Renal pelvis (tissue), 12 donors: ENCODE results near the gene ZFTA. TPM values are rescaled to one million over a fixed set of nuclear protein-coding genes. Genes with fewer than 3 reads are reported as not detected.
"Not testable (repeated sequence)": the region's sequence is repeated elsewhere in the genome, so short reads cannot be mapped to it uniquely, and the experiment has no call there.

Experiments used
- DNase-seq: peaks from one replicate; pipeline ENCODE4 v3.0.0-alpha.2; 2013
- long read RNA-seq, 16 experiments: transcript quantifications; one replicate each; lab custom pipeline, GENCODE V29; 2026
- polyA plus RNA-seq, 3 donors: library from polyadenylated mRNA; unstranded; fragments of 120-200 nt; gene quantifications; one replicate each; pipeline ENCODE4 v1.2.1, GENCODE V29; 2013; ENCODE audit not compliant: insufficient read length in 3 of 3

ZFTA gene
- 10 to 100 TPM; 42.9 to 52.7 (median 50.6) TPM for polyA plus RNA-seq
- long read RNA-seq, donor 1, full-length matches to known transcripts, result 3 of 3 reads
- long read RNA-seq, donor 1, partial matches to known transcripts, result 0 of 3 reads
- long read RNA-seq, donor 1, other reads (novel, unspliced or antisense), result 0 of 3 reads
- long read RNA-seq, donor 2, full-length matches to known transcripts, result 6 of 13 reads
- long read RNA-seq, donor 2, partial matches to known transcripts, result 7 of 13 reads
- long read RNA-seq, donor 2, other reads (novel, unspliced or antisense), result 0 of 13 reads
- long read RNA-seq, donor 3, full-length matches to known transcripts, result 5 of 5 reads
- long read RNA-seq, donor 3, partial matches to known transcripts, result 0 of 5 reads
- long read RNA-seq, donor 3, other reads (novel, unspliced or antisense), result 0 of 5 reads
- long read RNA-seq, donor 4, full-length matches to known transcripts, result 2 of 7 reads
- long read RNA-seq, donor 4, partial matches to known transcripts, result 5 of 7 reads
- long read RNA-seq, donor 4, other reads (novel, unspliced or antisense), result 0 of 7 reads
- long read RNA-seq, donor 5, partial matches to known transcripts, result 5 of 5 reads
- long read RNA-seq, donor 5, other reads (novel, unspliced or antisense), result 0 of 5 reads
- long read RNA-seq, donor 6, full-length matches to known transcripts, result 5 of 10 reads
- long read RNA-seq, donor 6, partial matches to known transcripts, result 5 of 10 reads
- long read RNA-seq, donor 6, other reads (novel, unspliced or antisense), result 0 of 10 reads
- long read RNA-seq, donor 7, full-length matches to known transcripts, result 4 of 16 reads
- long read RNA-seq, donor 7, partial matches to known transcripts, result 12 of 16 reads
- long read RNA-seq, donor 7, other reads (novel, unspliced or antisense), result 0 of 16 reads
- long read RNA-seq, donor 8, full-length matches to known transcripts, result 2 of 2 reads
- long read RNA-seq, donor 8, partial matches to known transcripts, result 0 of 2 reads
- long read RNA-seq, donor 8, other reads (novel, unspliced or antisense), result 0 of 2 reads
- long read RNA-seq, donor 9, full-length matches to known transcripts, result 4 of 12 reads
- long read RNA-seq, donor 9, partial matches to known transcripts, result 8 of 12 reads
- long read RNA-seq, donor 9, other reads (novel, unspliced or antisense), result 0 of 12 reads
- long read RNA-seq, donor 10, full-length matches to known transcripts, result 4 of 12 reads
- long read RNA-seq, donor 10, partial matches to known transcripts, result 8 of 12 reads
- long read RNA-seq, donor 10, other reads (novel, unspliced or antisense), result 0 of 12 reads
- long read RNA-seq, donor 11, full-length matches to known transcripts, result 3 of 3 reads
- long read RNA-seq, donor 11, partial matches to known transcripts, result 0 of 3 reads
- long read RNA-seq, donor 11, other reads (novel, unspliced or antisense), result 0 of 3 reads
- long read RNA-seq, donor 12, full-length matches to known transcripts, result 9 of 28 reads
- long read RNA-seq, donor 12, partial matches to known transcripts, result 13 of 28 reads
- long read RNA-seq, donor 12, other reads (novel, unspliced or antisense), result 6 of 28 reads
- long read RNA-seq, donor 13, full-length matches to known transcripts, result 1 of 1 reads
- long read RNA-seq, donor 13, partial matches to known transcripts, result 0 of 1 reads
- long read RNA-seq, donor 13, other reads (novel, unspliced or antisense), result 0 of 1 reads
- long read RNA-seq, donor 14, result 0 reads
- long read RNA-seq, donor 15, full-length matches to known transcripts, result 5 of 12 reads
- long read RNA-seq, donor 15, partial matches to known transcripts, result 7 of 12 reads
- long read RNA-seq, donor 15, other reads (novel, unspliced or antisense), result 0 of 12 reads
- long read RNA-seq, donor 16, full-length matches to known transcripts, result 3 of 16 reads
- long read RNA-seq, donor 16, partial matches to known transcripts, result 13 of 16 reads
- long read RNA-seq, donor 16, other reads (novel, unspliced or antisense), result 0 of 16 reads

DNA sequence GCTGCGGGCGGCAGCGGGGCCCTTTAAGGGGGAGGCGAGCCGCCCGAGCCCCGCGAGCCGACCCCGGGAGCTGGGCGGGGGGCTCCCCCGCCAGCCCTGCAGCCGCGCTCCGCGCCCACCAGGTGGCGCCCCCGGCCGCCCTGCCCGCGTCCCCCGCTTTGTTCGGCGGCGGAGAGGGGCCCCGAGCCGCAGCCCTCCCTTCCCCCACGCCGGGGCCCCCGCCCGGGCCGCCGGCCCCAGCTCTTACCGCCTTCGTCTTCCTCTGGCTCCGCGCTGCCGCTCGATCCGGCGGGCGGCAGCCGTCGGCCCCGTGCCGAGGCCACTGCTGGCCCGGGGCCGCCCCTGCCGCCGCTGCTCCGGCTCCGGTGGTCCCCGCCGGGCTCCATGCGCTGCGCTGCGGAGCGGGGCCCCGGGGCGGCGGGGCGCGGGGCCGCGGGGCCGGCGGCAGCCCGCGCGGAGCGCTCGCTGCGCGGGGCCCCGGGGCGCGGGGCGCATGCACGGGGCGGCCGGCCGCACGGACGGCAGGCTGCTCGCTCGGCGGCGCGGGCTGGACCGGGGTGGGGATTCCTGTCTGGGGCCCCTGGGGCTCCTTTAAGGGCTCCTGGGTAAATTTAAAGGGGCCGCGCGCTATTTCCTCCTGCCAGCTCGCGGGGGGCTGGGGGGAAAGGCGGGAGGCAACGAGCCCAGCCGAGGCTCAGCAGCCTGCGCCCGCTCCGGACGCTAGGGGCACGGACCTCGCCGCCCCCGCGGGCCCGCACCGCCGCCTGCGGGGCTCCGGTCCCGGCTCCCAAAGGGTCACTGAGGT is at the start of gene ZFTA:
TSS of gene ZFTA (minus strand) at position 539 of the 805 bp plus-strand sequence. CDS start at position 386, 153 bp downstream.
- DNase-seq, result no peak

DNA sequence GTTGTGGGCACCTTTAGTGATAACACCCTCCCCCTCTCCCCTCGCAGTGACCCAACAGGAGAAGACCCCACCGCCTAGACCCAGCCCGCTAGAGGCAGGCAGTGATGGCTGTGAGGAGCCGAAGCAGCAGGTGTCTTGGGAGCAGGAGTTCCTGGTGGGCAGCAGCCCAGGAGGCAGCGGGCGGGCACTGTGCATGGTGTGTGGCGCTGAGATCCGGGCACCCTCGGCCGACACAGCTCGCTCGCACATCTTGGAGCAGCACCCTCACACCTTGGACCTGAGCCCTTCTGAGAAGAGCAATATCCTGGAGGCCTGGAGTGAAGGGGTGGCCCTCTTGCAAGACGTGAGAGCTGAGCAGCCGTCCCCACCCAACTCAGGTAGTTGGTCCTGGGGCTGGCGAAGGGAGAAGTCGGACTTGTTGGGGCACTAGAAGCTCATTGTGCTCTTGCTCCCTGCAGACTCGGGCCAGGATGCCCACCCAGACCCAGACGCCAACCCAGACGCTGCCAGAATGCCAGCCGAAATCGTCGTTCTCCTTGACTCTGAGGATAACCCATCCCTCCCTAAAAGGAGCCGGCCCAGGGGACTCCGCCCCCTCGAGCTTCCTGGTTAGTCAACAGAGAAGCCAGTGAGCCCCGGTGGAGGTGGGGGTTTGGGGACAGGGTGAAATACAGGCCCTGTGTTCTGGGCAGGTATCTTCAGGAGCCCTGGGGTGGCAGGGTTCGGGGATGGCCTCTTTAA is 49.4 kb upstream of the ZFTA start:
- no peak for DNase-seq

DNA sequence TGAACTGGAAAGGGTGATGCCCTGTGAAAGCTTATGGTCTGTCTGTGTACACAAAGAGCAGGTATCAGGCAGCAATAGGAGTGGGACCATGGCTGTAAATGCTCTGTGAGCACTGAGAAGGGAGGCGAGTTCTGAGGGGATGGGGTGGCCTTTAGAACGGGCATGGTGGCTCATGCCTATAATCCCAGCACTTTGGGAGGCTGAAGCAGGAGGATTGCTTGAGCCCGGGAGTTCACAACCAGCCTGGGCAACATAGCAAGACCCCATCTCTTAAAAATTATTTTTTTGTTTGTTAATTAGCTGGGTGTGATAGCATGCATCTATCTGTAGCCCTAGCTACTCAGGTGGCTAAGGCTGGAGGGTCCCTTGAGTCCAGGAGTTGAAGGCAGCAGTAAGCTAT is 48.2 kb upstream of the ZFTA start:
- DNase-seq, result no peak

DNA sequence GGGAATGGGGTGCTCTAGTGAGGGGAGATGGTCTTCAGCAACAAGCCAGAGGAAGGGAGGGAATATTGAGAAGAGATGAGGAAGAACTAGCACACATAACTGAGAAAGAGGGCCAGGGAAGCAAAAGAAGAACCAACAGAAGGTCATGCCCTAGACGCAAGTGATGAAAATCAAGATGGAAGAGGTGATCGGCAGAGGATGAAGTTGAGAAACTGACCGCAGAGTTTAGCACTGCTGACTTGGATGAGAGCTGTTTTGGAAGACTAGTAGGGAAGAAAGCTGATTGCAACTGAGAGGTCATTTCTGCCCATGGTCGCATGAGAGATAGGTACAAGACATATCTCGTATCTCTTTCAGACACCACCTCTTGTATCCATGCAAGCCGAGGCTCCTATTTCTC is 47.6 kb upstream of the ZFTA start:
- no peak for DNase-seq

DNA sequence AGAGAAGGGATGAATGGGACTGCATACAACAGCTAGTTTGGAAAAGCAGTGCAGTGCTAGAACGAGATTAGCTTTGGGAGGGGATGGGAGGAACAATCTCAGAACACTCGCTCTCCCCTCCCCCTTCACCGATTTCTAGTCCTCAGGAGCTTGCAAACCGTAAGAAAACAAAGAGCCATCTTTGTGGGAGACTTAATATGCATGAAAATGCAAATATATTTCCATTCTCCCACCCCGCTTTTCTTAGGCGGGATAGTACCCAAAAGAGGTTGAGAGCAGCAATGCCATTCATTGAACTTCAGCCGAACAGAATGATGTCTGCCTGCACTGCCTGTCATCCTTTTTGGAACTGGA is 45.8 kb upstream of the ZFTA start:
- no peak for DNase-seq

DNA sequence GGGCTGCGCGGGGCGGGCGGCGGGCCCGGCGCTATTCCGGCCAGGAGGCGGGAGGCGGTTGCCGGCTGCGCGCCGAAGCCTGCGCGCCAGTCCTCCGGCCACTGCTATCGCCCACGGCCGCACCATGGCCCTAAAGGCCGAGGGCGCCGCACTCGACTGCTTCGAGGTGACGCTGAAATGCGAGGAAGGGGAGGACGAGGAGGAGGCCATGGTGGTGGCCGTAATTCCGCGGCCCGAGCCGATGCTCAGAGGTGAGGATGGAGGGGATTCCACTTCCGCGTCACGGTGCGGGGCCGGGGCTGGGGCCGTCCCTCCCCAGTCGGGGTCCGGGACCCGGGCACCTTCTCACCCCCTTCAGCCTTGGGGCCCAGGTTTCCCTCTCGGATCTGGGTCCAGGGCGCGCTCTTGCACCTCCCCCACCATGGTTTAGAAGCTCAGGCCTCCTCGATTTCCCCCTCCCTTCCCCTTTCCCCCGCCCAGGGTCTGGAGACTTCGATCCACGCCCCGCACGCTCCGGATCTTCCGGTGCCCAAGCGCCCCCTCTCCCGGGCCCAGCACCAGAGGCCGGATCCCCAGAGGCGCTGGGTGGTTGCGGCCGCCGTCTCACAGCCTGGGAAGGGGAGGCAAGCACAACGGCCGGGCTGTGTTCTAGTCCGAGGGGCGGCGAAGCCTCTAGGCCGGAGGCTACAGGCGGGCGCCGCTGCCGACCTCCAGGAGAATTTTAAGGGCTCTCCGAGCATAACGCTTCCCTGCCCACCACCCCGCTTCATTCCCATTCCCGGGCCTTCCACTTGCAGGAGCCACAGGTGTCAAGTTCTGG is 45.2 kb upstream of the ZFTA start:
- DNase-seq, result peak; percentile 58

DNA sequence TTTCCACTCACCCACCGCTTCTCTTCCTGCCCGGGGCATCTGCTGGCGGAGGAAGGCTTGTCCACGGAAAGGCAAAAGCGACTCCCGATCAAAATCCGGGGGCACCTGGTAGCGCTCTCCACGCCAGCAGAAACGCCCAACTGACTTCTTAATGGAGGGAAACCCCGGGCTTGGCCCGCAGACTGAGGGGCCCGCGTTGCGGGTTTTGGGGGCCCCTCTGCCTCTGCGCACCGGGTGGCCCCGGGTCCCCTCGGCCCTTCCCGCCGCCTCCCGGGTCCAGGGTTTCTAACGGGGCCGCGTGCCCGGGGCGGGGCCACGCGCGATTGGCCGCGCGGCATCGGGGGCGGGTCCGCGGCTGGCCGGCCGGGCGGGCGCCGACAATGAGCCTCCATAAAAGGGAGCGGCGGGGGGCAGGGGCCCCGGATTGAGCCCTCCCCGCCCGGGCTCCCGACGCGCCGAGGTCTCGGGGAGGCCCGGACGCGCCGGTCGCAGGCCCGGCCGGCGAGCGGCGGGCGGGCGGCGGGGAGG is 44.5 kb upstream of the ZFTA start, which contains the start of gene SPINDOC:
TSS of gene SPINDOC (plus strand) at position 422 of the 528 bp plus-strand sequence. CDS start 231 bp downstream, outside the sequence.
- DNase-seq, result peak; percentile 66

DNA sequence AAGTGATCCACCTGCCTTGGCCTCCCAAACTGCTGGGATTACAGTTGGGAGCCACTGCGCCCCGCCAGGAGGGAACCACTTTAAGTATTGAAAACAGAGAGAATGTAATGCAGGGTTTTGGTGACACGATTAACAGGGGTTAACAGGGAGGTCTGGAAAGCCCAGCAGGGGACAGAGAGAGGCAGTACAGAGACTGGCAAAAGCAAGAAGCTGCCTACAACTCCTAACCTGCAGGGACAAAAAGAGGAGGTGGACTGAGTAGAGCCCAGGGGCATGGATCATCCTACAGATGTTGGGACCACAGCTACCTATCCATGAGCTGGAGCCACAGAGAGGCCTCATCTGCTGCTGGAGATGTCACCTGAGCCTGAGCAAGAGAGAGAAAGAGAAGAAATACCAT is 42.9 kb upstream of the ZFTA start:
- no peak for DNase-seq

DNA sequence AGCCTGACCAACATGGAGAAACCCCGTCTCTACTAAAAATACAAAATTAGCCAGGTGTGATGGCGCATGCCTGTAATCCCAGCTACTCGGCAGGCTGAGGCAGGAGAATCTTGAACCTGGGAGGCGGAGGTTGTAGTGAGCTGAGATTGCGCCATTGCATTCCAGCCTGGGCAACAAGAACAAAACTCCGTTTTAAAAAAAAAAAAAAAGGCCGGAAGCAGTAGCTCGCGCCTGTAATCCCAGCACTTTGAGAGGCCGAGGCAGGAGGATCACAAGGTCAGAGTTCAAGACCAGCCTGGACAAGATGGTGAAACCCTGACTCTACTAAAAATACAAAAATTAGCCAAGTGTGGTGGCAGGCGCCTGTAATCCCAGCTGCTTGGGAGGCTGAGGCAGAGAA is 41.8 kb upstream of the ZFTA start:
- DNase-seq, result not testable (repeated sequence)

DNA sequence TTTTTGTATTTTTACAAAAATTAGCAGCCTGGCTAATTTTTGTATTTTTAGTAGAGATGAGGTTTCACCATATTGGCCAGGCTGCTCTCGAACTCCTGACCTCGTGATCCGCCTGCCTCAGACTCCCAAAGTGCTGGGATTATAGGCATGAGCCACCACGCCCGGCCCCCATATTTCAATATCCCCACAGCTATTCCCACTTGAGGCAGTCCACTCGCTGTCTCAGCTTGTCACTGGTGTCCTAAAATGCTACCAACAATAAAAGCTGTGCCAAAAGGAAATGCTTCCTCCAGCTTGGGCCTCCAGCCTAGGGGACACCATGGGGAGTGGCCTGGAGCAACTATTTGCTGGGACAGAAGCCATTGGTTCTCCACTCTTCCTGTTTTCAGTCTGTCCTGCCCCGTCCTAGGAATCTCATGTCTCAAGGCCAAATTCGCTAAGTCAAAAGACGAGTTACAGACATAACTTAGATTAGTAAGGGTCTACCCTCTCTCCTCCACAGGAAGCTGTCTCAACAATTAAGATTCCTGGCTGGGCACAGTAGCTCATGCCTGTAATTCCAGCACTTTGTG is 37.4 kb upstream of the ZFTA start:
- no peak for DNase-seq

DNA sequence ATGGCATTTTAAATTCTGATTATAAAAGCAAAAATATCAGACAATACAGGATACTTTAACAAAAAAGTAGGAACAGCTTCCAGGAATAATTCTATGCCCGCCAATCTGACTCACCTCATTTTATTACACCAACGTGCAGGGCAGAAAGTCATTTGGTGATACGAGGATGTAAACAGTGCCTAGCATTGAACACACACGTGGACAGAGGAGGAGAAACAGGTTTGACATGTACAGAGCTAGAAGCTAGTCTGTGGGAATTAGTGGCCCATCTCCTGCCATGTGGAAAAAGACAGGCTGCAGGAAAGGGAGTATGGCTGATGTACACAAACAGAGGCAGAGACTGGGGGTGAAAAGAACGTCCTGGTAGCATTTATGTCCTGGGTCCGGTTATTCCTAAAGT is 35.7 kb upstream of the ZFTA start:
- DNase-seq, result no peak

DNA sequence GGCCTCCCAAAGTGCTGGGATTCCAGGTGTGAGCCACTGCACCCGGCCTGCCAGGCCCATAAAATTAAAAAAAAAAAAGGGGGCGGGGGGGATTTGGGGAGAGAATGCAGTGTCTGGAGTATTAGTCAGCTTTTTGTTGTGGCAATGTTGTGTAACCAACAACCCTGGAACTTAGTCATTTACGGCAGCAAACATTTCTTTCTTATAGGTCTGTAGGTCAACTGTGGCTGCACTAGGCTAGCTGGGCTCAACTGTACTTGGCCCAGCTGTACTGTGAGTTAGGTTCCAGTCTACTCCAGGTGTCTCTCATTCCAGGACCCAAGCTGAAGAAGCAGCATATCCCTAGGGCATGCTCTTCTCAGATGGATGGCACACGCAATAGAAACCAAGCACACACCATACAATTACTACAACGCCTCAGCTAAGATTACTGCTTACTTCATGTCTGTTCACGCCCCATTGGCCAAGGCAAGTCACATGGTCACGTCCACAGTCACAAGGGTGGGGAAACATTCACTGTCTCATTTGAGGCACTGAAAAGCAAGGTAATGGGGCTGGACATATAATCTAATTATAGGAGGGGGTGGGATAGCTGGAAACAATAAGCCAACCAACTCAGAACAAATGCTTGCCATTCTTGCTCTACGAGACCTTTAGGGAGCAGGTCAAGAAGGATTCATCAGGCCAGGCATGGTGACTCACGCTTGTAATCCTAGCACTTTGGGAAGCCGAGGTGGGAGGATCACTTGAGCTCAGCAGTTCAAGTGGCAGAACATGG is 34.3 kb upstream of the ZFTA start:
- DNase-seq, result no peak

DNA sequence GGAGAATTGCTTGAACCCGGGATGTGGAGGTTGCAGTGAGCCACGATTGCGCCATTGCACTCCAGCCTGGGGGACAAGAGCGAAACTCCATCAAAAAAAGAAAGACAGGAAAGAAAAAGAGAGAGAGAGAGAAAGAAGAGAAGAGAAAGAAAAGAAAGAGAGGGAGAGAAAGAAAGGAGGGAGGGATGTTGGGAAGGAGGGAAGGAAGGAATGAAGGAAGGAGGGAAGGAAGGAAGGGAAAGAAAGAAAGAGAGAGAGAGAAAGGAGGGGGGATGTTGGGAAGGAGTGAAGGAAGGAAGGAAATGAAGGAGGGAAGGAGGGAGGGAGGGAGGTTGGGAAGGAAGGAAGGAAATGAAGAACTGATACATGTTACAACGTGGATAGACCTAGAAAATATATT is 32.3 kb upstream of the ZFTA start:
- no peak for DNase-seq

DNA sequence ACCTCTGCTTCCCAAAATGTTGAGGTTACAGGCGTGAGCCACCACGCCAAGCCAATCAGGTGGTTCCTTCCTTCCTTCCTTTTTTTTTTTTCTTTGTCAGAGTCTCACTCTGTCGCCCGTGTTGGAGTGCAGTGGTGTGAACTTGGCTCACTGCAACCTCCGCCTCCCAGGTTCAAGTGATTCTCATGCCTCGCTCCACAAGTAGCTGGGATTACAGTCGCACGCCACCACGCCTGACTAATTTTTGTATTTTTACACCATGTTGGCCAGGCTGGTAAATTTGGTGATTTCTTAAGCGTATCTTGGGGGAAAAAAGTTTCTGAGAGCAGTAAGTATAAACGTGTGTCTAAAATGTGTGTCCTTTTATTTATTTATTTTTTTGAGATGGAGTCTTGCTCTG is 26.5 kb upstream of the ZFTA start:
- DNase-seq, result no peak

DNA sequence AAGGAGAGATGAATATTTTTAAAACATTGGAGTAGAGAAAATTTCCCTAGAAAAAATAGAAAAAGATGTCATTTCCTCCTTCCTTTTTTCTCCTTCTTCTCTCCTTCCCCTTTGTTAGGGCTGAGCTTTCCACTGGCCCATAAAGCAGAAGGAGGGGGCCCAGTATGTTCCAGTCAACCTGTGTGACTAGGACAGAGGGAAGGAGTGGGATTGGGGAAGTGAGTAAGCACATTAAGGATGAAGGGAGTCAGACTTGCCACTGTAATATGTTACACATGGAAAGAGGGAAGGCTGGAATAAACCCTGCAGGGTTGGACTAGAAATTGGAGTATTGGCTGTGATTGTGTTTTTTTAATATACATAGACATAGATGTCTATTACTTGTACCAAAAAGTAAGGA is 24.6 kb upstream of the ZFTA start:
- DNase-seq, result no peak

DNA sequence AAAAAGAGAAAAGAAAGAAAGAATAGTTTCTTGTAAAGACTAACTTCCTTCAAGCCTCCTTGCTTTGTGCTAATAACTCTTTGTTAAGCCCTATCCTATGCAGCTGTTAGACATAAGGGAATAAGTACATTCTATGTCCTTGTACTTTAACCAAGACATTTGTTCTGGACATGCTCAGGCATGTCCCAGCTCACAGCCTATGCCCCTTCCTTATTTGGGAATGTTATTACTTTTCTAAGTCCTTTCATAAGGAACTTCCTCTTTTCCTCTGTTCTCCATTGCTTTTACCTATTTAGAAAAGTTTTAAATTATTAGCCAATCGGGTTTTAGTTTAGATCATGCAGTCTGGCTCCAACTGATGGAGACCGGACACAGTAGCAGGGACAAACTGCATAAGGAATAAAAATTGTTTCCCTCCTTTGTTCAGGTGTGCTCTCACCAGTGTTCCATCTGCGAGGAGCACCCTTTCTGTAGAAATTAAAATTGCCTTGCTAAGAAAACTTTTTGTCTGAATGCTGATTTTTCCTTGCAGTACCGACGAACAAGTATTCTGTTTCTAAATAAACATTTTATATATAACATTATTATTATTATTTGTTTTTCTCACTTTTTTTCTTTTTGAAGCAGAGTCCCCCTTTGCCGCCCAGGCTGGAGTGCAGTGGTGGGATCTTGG is 23.1 kb upstream of the ZFTA start:
- DNase-seq, result no peak
